Measurements from ENCODE around the gene WDR3. TPM values are rescaled to one million over a fixed set of nuclear protein-coding genes. Genes with fewer than 3 reads are reported as not detected.
"Not testable (repeated sequence)": the region's sequence is repeated elsewhere in the genome, so short reads cannot be mapped to it uniquely, and the experiment has no call there.

Gene WDR3
- total RNA-seq, 2 donors from 2014 or later: 28.8 to 36.2 TPM

DNA sequence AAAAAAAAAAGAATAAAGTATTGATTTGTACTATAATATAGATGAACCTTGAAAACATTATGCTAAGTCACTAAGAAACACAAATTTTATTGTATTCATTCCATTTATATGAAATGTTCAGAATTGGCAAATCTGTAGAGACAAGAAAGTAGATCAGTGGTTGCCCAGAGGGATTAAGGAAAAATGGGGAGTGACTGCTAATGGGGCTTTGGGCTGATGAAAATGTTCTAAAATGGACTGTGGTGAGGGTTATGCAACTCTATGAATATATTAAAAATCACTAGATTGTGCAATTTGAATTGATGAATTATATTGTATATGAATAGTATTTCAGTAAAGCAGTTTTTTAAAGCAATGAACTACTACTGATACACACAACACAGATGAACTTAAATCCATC is 10.2 kb upstream of the WDR3 start:
- Mint-ChIP-seq H3K4me3 (no peak overlapping the region), H3K36me3 (ENCODE audit: insufficient read depth in 2 of 2) (peaks cover 5 to 11% of the 10 kb centered on the region in 2 donors), H3K27me3 (ENCODE audit: low read depth) (no peaks in the 10 kb centered on the region), H3K27ac (no peak overlapping the region), H3K9me3 (no peaks in the 10 kb centered on the region), H3K4me1 (ENCODE audit: low read depth) (no peaks in the 10 kb centered on the region)
- no peak for DNase-seq
- ATAC-seq (replicated peaks in 1 of 2): no peak

DNA sequence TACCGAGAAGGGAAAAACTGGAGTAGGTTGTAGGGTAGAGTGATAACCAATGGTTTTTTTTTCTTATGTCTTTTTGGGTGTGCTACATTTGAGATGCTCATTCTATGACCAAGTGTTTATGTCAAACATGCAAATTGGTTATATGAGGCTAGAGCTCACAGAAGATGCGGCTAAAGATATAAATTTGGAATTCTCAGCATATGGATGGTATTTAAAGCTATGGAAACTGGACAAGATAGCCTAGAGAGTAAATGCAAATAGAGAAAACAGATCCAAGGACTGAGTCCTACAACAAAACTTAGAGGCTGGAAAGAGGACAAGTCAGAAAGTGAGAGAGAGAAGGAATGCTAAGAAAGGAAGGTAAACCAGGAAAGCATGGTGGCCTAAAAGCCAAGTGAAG is 7.5 kb upstream of the WDR3 start:
- no peak for DNase-seq
- no peak overlapping the region for H3K27ac Mint-ChIP-seq
- H3K36me3 Mint-ChIP-seq (ENCODE audit: insufficient read depth in 2 of 2): peaks cover 0 to 2% of the 10 kb centered on the region in 2 donors
- H3K4me1 Mint-ChIP-seq (ENCODE audit: low read depth): peaks cover 12% of the 10 kb centered on the region
- H3K9me3 Mint-ChIP-seq: no peaks in the 10 kb centered on the region
- no peak for ATAC-seq (replicated peaks in 1 of 2)
- no peak overlapping the region for H3K4me3 Mint-ChIP-seq
- no peaks in the 10 kb centered on the region for H3K27me3 Mint-ChIP-seq (ENCODE audit: low read depth)

DNA sequence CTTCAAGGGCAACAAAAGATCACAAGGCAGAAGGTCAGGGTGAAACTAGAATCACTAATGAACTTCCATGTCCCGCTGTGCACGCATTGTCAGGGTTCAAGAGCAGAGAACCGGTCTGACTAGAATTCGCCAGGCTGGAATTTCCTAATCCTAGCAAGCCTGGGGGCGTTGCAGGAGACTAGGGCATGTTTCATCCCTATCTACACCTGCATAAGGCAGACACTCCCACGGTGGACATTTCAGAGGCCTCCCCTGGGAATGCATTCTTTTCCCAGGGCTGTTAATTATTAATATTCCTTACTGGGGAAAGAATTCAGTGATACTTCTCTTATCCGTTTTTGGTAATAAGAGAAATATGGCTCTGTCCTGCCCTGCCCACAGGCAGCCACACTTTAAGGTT is 6.8 kb upstream of the WDR3 start:
- not testable (repeated sequence) for H3K9me3 Mint-ChIP-seq; ATAC-seq (replicated peaks in 1 of 2); H3K27me3 Mint-ChIP-seq (ENCODE audit: low read depth); H3K4me3 Mint-ChIP-seq; DNase-seq; H3K36me3 Mint-ChIP-seq (ENCODE audit: insufficient read depth in 2 of 2); H3K27ac Mint-ChIP-seq
- H3K4me1 Mint-ChIP-seq (ENCODE audit: low read depth): peaks cover 18% of the 10 kb centered on the region

DNA sequence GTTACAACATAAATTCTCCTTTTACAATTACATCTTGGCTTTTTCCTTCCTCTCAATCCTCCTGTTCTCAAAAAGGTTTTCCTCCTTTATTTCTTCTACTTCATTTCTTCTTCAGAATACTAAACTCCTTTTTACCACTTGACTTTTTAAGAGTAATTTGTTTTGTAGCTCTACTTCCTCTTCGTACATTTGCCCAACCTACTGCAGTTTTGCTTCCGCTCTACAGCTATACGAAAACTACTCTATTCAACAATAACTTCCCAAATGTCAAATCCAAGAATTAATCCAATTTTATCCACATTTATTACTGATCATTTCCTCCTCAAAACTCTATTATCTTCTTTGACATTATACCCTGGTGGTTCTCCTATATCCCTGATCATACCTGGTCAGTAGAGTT is 3.6 kb upstream of the WDR3 start:
- no peaks in the 10 kb centered on the region for H3K27me3 Mint-ChIP-seq (ENCODE audit: low read depth)
- H3K36me3 Mint-ChIP-seq (ENCODE audit: insufficient read depth in 2 of 2): peaks cover 3 to 9% of the 10 kb centered on the region in 2 donors
- H3K9me3 Mint-ChIP-seq: no peaks in the 10 kb centered on the region
- H3K4me3 Mint-ChIP-seq: no peak overlapping the region
- H3K27ac Mint-ChIP-seq: peak overlapping the region; percentile 23
- ATAC-seq (replicated peaks in 1 of 2): no peak
- no peak for DNase-seq
- H3K4me1 Mint-ChIP-seq (ENCODE audit: low read depth): peaks cover 39% of the 10 kb centered on the region

DNA sequence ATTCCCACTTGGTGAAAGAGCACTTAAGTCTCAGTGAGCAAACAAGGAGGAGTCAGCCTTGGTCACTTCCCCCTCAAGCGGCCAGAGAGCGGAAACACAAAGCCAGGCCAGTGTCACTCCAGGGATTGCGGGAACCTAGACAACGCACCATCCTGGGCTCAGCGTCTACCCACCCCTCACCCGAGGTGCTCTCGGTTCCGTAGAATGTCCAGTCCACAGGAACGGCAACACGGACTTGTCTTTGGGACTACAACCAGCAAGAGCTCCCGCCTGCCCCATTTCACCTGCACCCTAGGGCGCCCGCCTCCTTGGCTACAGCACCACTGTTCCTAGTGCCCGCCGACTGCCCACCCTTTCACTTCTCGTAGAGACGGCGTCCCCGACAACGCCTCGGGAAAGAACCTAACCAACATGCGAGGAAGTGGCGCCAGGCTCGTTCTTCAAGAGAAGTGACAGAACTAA is 627 bp upstream of the WDR3 start:
- H3K4me3 Mint-ChIP-seq: peak overlapping the region; percentile 97 to 99
- H3K4me1 Mint-ChIP-seq (ENCODE audit: low read depth): peaks cover 63% of the 10 kb centered on the region
- peak; percentile 35 to 50 for DNase-seq
- peak overlapping the region; percentile 89 for H3K27ac Mint-ChIP-seq
- H3K36me3 Mint-ChIP-seq (ENCODE audit: insufficient read depth in 2 of 2): peaks cover 5 to 12% of the 10 kb centered on the region in 2 donors
- peak; percentile 38 to 45 for ATAC-seq (replicated peaks in 1 of 2)
- no peaks in the 10 kb centered on the region for H3K27me3 Mint-ChIP-seq (ENCODE audit: low read depth)
- no peaks in the 10 kb centered on the region for H3K9me3 Mint-ChIP-seq

DNA sequence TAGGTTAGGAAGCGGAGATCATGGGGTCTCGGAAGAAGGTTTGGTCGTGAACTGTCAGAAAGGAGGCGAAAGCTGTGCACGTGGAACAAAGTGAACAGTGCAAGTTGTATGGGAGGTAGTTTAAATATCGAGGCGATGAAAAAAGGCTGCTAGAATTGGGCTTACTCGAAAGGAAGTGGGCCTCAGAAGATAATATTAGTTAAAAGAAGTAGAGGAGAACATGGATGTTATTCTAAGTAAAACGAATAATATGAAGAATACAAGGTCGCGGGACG is 571 bp downstream of the WDR3 start:
- no peak for ATAC-seq (replicated peaks in 1 of 2)
- DNase-seq: peak in 1 of 2 donors; percentile 1
- H3K27me3 Mint-ChIP-seq (ENCODE audit: low read depth): no peaks in the 10 kb centered on the region
- no peaks in the 10 kb centered on the region for H3K9me3 Mint-ChIP-seq
- H3K27ac Mint-ChIP-seq: peak overlapping the region; percentile 84
- peaks cover 6 to 15% of the 10 kb centered on the region in 2 donors for H3K36me3 Mint-ChIP-seq (ENCODE audit: insufficient read depth in 2 of 2)
- H3K4me1 Mint-ChIP-seq (ENCODE audit: low read depth): peaks cover 63% of the 10 kb centered on the region
- H3K4me3 Mint-ChIP-seq: peak overlapping the region; percentile 97 to 99

DNA sequence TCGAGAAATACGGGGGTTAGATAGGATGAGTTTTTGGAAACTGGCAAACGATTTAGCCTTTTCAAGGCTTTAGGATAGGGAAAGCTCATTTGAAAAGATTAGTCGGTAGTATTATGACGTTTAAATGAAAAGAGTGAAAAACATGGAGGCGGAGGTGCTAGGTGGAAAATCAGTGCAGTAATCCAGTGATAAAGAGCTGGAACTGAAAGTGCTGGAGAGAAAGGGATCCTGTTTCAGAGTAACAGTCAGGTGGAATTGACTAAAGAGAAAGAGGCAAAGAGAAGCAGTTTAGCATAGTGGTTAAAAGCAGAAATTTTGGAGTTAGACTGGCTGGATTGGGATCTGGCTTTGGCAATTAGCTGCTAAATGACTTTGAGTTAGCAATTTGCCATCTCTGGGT is 945 bp downstream of the WDR3 start:
- H3K27ac Mint-ChIP-seq: peak overlapping the region; percentile 84
- H3K4me1 Mint-ChIP-seq (ENCODE audit: low read depth): peaks cover 63% of the 10 kb centered on the region

DNA sequence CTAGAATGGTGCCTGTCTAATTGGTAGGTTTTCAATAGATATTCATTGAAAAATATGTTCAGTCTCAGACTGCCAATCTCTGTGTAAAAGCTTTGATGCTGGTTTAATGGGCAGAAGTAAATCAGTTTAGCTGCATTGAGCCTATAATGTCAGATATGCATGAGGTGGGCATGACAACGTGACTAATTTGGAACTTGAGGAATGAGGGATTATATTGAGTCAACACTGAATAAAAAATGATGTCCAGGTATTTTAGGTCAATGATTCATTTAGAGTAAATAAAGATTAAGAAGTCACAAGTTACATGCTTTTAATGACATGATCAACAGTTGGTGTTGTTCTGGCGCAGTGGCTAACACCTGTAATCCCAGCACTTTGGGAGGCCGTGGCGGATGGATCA is 3.0 kb downstream of the WDR3 start:
- Mint-ChIP-seq H3K4me3 (no peak overlapping the region), H3K9me3 (no peaks in the 10 kb centered on the region), H3K4me1 (ENCODE audit: low read depth) (peaks cover 46% of the 10 kb centered on the region), H3K27me3 (ENCODE audit: low read depth) (no peaks in the 10 kb centered on the region), H3K36me3 (ENCODE audit: insufficient read depth in 2 of 2) (peaks cover 6 to 21% of the 10 kb centered on the region in 2 donors), H3K27ac (no peak overlapping the region)
- DNase-seq: no peak
- no peak for ATAC-seq (replicated peaks in 1 of 2)

More for the DNA sequence above, 945 bp downstream of the WDR3 start:
- DNase-seq: no peak
- Mint-ChIP-seq H3K9me3 (no peaks in the 10 kb centered on the region), H3K27me3 (ENCODE audit: low read depth) (no peaks in the 10 kb centered on the region), H3K36me3 (ENCODE audit: insufficient read depth in 2 of 2) (peaks cover 6 to 15% of the 10 kb centered on the region in 2 donors), H3K4me3 (peak overlapping the region; percentile 97 to 99)
- ATAC-seq (replicated peaks in 1 of 2): no peak

DNA sequence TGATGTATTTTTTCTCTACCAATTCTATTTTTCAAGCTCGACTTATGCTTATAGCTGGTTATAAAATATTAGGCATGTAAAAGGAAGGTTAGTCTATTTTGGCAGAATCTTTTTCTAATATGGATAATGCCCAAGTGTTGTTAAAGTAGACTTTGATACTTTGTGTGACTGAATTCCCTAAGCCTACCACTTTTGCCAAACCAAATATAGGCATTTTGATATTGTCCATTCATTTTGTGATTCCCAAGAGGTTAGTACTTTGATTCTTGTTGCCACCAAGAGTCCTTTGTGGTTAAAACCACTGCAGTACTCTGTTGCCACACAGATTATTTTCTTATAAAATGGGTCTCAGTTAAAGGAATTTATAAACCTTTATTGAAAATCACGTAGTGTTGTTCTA is 4.2 kb downstream of the WDR3 start:
- H3K9me3 Mint-ChIP-seq: no peaks in the 10 kb centered on the region
- H3K4me1 Mint-ChIP-seq (ENCODE audit: low read depth): peaks cover 40% of the 10 kb centered on the region
- no peak overlapping the region for H3K4me3 Mint-ChIP-seq
- DNase-seq: no peak
- peaks cover 6 to 25% of the 10 kb centered on the region in 2 donors for H3K36me3 Mint-ChIP-seq (ENCODE audit: insufficient read depth in 2 of 2)
- no peak overlapping the region for H3K27ac Mint-ChIP-seq
- no peaks in the 10 kb centered on the region for H3K27me3 Mint-ChIP-seq (ENCODE audit: low read depth)
- no peak for ATAC-seq (replicated peaks in 1 of 2)

DNA sequence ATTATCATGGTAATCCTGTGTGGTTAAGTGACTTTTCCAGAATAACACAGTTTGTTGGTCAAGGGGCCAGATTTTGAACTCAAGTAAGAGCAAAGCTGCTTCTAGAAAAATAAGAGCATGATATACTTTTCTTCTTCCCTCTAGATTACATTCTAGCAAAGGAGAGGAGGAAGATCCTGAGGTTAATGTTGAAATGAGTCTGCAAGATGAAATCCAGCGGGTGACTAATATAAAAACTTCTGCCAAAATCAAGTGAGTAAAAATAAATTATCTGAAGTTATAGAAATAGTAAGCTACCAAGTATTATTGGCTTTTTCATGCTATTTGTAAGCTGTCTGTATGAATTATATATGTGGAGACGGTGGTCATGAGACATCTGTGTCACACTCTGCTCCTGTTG is 12.8 kb downstream of the WDR3 start:
- DNase-seq (no peak), ATAC-seq (replicated peaks in 1 of 2) (no peak)
- no peak overlapping the region for H3K4me3 Mint-ChIP-seq
- no peak overlapping the region for H3K27ac Mint-ChIP-seq
- no peaks in the 10 kb centered on the region for H3K9me3 Mint-ChIP-seq
- H3K36me3 Mint-ChIP-seq (ENCODE audit: insufficient read depth in 2 of 2): peaks cover 9 to 36% of the 10 kb centered on the region in 2 donors
- H3K4me1 Mint-ChIP-seq (ENCODE audit: low read depth): no peaks in the 10 kb centered on the region
- no peaks in the 10 kb centered on the region for H3K27me3 Mint-ChIP-seq (ENCODE audit: low read depth)

DNA sequence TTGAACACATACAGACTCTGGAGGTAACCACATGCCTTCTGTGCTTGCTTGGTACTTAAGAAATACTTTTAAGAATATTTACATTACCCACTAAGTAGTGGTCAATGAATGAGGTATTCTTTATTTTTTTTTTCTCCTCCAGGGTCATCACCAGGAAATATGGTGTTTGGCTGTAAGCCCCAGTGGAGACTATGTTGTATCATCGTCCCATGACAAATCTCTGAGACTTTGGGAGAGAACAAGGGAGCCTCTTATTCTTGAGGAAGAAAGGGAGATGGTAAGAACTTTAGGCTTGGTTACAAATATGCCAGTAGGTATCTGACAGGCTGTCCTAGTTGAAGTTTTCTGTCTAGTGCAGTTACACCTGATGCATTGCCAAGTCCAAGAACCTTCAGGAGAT is 22.8 kb downstream of the WDR3 start:
- no peak for DNase-seq
- no peaks in the 10 kb centered on the region for H3K9me3 Mint-ChIP-seq
- H3K27me3 Mint-ChIP-seq (ENCODE audit: low read depth): no peaks in the 10 kb centered on the region
- no peaks in the 10 kb centered on the region for H3K4me1 Mint-ChIP-seq (ENCODE audit: low read depth)
- H3K36me3 Mint-ChIP-seq (ENCODE audit: insufficient read depth in 2 of 2): peaks cover 4 to 32% of the 10 kb centered on the region in 2 donors
- H3K4me3 Mint-ChIP-seq: no peak overlapping the region
- no peak for ATAC-seq (replicated peaks in 1 of 2)
- no peak overlapping the region for H3K27ac Mint-ChIP-seq

DNA sequence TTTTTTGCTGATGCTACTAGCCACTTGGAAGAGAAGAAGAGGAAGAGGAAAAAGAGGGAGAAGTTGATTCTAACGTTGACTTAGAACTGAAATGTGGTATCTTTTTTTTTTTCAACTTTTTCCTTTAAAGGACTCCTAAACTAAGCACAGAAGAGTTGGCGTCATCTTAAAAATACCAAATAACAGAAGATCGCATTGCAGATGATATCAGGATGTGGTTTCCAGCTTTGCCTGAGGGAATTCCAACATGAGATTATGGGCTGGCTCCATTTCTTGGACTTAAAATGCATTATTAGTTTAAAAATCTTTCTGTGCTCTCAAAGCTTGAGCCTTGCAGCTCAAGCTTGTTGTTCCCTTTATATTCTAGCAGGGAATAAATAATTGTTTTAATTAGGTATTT is 29.8 kb downstream of the WDR3 start:
- DNase-seq: no peak
- Mint-ChIP-seq H3K27me3 (ENCODE audit: low read depth) (no peaks in the 10 kb centered on the region), H3K36me3 (ENCODE audit: insufficient read depth in 2 of 2) (peaks cover 5 to 19% of the 10 kb centered on the region in 2 donors), H3K4me1 (ENCODE audit: low read depth) (peaks cover 6% of the 10 kb centered on the region), H3K9me3 (no peaks in the 10 kb centered on the region), H3K4me3 (no peak overlapping the region), H3K27ac (no peak overlapping the region)
- no peak for ATAC-seq (replicated peaks in 1 of 2)

DNA sequence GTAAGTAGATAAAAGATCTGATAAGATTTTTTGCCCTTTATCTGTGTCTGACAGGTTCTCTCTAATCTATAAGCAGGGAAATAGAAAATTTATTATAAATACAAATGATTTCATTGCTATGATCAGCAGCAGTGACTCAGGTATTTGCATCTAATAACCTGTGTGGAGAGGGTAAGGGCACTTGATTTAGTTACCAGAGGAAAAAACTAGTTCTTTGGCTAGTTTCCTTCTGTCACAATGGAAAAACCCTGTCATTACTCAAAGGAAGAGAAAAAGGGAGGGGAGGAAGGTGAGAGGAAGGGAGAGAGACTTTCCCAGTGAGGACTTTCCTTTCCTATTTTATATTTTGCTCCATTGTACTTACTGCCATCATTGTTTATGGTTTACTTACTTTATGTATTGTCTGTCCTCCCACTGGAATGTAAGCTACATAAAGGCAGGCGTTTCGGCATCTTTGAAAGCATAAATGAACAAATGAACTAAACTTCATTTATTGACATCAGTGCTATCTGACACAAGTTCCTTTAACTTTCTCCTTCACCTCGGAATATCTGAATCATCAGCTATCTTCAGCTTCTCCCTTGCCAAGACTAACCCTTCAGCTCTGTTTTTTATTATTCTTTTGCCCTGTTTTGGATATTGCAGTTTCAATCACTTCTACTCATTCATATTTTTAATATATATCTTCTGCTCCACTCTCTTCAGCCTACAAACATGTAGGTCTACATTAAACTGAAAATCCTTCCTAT is 34.9 kb downstream of the WDR3 start:
- H3K27me3 Mint-ChIP-seq (ENCODE audit: low read depth): no peaks in the 10 kb centered on the region
- peaks cover 7% of the 10 kb centered on the region for H3K4me1 Mint-ChIP-seq (ENCODE audit: low read depth)
- ATAC-seq (replicated peaks in 1 of 2) (no peak), DNase-seq (no peak)
- H3K4me3 Mint-ChIP-seq: no peak overlapping the region
- H3K36me3 Mint-ChIP-seq (ENCODE audit: insufficient read depth in 2 of 2): peaks cover 3% of the 10 kb centered on the region in 2 donors
- H3K27ac Mint-ChIP-seq: no peak overlapping the region
- H3K9me3 Mint-ChIP-seq: no peaks in the 10 kb centered on the region

DNA sequence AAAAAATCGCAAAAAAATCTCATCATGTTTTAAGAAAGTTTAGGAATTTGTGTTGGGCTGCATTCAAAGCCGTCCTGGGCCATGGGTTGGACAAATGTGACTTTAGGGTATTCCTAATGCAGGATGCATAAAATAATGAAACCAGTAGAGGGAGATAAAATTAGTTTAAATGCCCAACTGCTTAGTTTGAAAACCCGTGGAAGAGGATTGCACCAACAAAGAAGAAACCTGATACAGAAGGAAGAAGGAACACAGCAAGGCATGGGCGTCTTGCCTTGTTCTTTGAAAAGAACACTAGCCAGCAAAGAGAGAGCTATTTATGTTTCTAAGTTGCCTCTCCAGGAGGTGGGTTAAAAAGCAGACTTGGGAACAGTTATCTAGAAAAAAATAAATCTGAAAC is 37.9 kb downstream of the WDR3 start:
- no peak overlapping the region for H3K27ac Mint-ChIP-seq
- H3K4me3 Mint-ChIP-seq: no peak overlapping the region
- peaks cover 0 to 3% of the 10 kb centered on the region in 2 donors for H3K36me3 Mint-ChIP-seq (ENCODE audit: insufficient read depth in 2 of 2)
- ATAC-seq (replicated peaks in 1 of 2): no peak
- H3K9me3 Mint-ChIP-seq: no peaks in the 10 kb centered on the region
- H3K27me3 Mint-ChIP-seq (ENCODE audit: low read depth): no peaks in the 10 kb centered on the region
- no peak for DNase-seq
- peaks cover 7% of the 10 kb centered on the region for H3K4me1 Mint-ChIP-seq (ENCODE audit: low read depth)

Data from activated T-cell treated with anti-CD3 and anti-CD28 coated beads, Interleukin-2, amount 50 U/mL, for 72 hours (primary cell).